GM12878 (cell line): ENCODE data around the gene TYROBP. TPM values are rescaled to one million over a fixed set of nuclear protein-coding genes. Genes with fewer than 3 reads are reported as not detected.
A peak's percentile ranks its signal among the peaks of the same experiment; 100 is the strongest.

Source experiments
- ASH2L ChIP-seq: fragments of 300-600, 200-600 bp; sonication (generic); IDR thresholded peaks from 2 replicates; pipeline ENCODE4 v1.6.1; 2017; ENCODE audit warnings: low read depth, mild to moderate bottlenecking, borderline replicate concordance
- CUX1 ChIP-seq: IDR thresholded peaks from 2 replicates; pipeline ENCODE4 v1.6.1; 2012; ENCODE audit warnings: improper control_type of control experiment, low read depth, low read length; ENCODE audit not compliant: insufficient replicate concordance
- E2F4 ChIP-seq: IDR thresholded peaks from 2 replicates; pipeline ENCODE4 v1.6.1; 2012; ENCODE audit warnings: low read depth, low read length, improper control_type of control experiment
- ETV6 ChIP-seq, 2 experiments: fragments of 450-650 bp in 1 of 2; IDR thresholded peaks in 1 of 2; conservative IDR thresholded peaks in 1 of 2; 2 replicates each; pipeline ENCODE4 v1.6.1; 2014; ENCODE audit warnings: antibody characterized with exemption in 1 of 2, borderline replicate concordance in 1 of 2, low read depth in 1 of 2, mild to moderate bottlenecking in 1 of 2, moderate library complexity in 1 of 2
- FOS ChIP-seq: IDR thresholded peaks from 3 replicates; pipeline ENCODE4 v1.6.1; 2011; ENCODE audit warnings: borderline replicate concordance; ENCODE audit not compliant: insufficient read length; ENCODE audit errors: extremely low read depth
- FOXK2 ChIP-seq: fragments of 450-650 bp; IDR thresholded peaks from 2 replicates; pipeline ENCODE4 v1.6.1; 2017; ENCODE audit warnings: mild to moderate bottlenecking, moderate library complexity
- HDAC2 ChIP-seq: fragments of 200-600 bp; sonication (generic); IDR thresholded peaks from 2 replicates; pipeline ENCODE4 v1.6.1; 2017
- IRF5 ChIP-seq: fragments of 450-650 bp; IDR thresholded peaks from 2 replicates; pipeline ENCODE4 v1.6.1; 2017; ENCODE audit warnings: borderline replicate concordance
- KLF5 ChIP-seq: fragments of 450-650 bp; IDR thresholded peaks from 2 replicates; pipeline ENCODE4 v1.6.1; 2014; ENCODE audit warnings: mild to moderate bottlenecking; ENCODE audit not compliant: partially characterized antibody
- MYC ChIP-seq: IDR thresholded peaks from 2 replicates; pipeline ENCODE4 v1.6.1; 2011; ENCODE audit warnings: mild to moderate bottlenecking, low read length, moderate library complexity, inconsistent platforms; ENCODE audit not compliant: insufficient read depth, insufficient replicate concordance, insufficient read length, severe bottlenecking
- NFYA ChIP-seq: IDR thresholded peaks from 2 replicates; pipeline ENCODE4 v1.6.1; 2011; ENCODE audit warnings: low read depth, mild to moderate bottlenecking, low read length, improper control_type of control experiment, borderline replicate concordance
- NFYB ChIP-seq: IDR thresholded peaks from 2 replicates; pipeline ENCODE4 v1.6.1; 2011; ENCODE audit warnings: low read depth, mild to moderate bottlenecking, low read length, improper control_type of control experiment, moderate library complexity; ENCODE audit not compliant: insufficient read depth
- NR2C1 ChIP-seq: fragments of 450-650 bp; IDR thresholded peaks from 2 replicates; pipeline ENCODE4 v1.6.1; 2017; ENCODE audit warnings: antibody characterized with exemption, mild to moderate bottlenecking, moderate library complexity
- RCOR1 ChIP-seq: conservative IDR thresholded peaks from 2 replicates; pipeline ENCODE4 v1.6.1; 2012; ENCODE audit warnings: low read depth, low read length, improper control_type of control experiment
- RUNX3 ChIP-seq: IDR thresholded peaks from 2 replicates; pipeline ENCODE4 v1.6.1; 2012; ENCODE audit warnings: low read length, inconsistent platforms
- SMAD1 ChIP-seq: fragments of 450-650 bp; IDR thresholded peaks from 2 replicates; pipeline ENCODE4 v1.6.1; 2018; ENCODE audit warnings: mild to moderate bottlenecking, low read depth; ENCODE audit not compliant: partially characterized antibody
- SREBF1 ChIP-seq: IDR thresholded peaks from 2 replicates; pipeline ENCODE4 v1.6.1; 2012; ENCODE audit warnings: mild to moderate bottlenecking, low read length
- ZNF274 ChIP-seq: IDR thresholded peaks from one replicate; pipeline ENCODE4 v1.8.0; 2011; ENCODE audit not compliant: insufficient read length, insufficient read depth
- polyA plus RNA-seq, 11 experiments: library from polyadenylated mRNA; depleted of rRNA in 4 of 11; unstranded in 6 of 11; stranded (reverse) in 5 of 11; fragments of >200 nt; fragmentation: Nextera tagmentation in 4 of 11; fragmentation: Illumina TruSeq in 1 of 11; extraction: Ambion mirVana in 4 of 11; extraction: Trizol in 1 of 11; gene quantifications; 1 replicate in 1 of 11; 2 replicates in 10 of 11; pipeline versions ENCODE4 v1.2.1 to v1.2.3, GENCODE V29; 2011 to 2016; ENCODE audit warnings: inconsistent platforms in 2 of 11, missing spikeins in 2 of 11, low read depth in 1 of 11
- total RNA-seq, 4 experiments: library from RNA; depleted of rRNA in 3 of 4; stranded (reverse); fragments of >200 nt in 3 of 4; fragmentation: Illumina TruSeq in 1 of 4; extraction: Trizol in 1 of 4; gene quantifications; 2 replicates each; pipeline versions ENCODE4 v1.2.1 to v1.2.3, GENCODE V29; 2013 to 2021
- TF ChIP-seq, protein P1 (sequence below): fragments of 450-650 bp; IDR thresholded peaks from 2 replicates; pipeline ENCODE4 v1.6.1; 2018; ENCODE audit warnings: borderline replicate concordance, mild to moderate bottlenecking; ENCODE audit not compliant: partially characterized antibody

TYROBP gene
- total and polyA plus RNA-seq, 10 of the 15 experiments (the other 5 are each of a cell fraction or from before 2014, with no cell fraction given): 0.33 to 2.4 (median 0.58) TPM; not detected in 2

DNA sequence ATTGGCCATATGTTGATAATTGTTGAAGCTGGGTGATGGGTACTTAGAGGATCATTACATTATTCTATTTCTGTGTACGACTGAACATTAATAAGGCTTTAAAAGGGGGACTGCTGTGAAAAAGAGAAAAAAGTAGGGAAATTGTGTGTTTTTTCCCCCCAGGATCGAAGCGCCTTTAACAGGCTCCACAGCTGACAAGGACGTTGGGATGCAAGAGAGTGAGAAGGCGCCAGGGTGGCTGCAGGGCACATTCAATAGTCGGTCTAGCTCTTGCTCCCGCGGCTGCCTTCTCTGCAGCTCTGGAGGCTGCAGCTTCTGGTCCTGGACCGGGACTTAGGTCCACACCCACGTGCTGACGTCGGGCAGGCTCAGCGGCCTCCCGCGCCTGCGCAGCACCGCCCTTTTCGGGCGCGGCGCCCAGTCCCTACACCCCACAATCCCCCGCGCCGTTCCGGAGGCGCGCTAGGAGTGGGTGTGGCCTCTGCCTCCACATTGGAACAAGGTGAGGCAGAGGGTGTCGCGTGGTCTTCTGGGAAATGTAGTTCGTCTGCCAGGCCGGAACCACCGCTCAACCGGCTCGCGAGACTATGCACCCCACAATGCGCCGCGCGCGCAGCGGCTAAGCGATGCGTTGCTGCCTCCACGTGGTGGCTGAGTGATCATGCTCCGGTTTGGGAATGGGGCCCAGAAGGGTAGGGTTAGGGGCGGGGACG, 23.2 kb upstream of the TYROBP start (continued):
- TF ChIP-seq SMAD1 (peak; percentile 41), RCOR1 (peak; percentile 95; the same call in 1 of the 2 replicates), HDAC2 (no peak), ETV6 (conservative IDR thresholded peaks at IDR 0.05 in 1 of 2, IDR thresholded peaks at IDR 0.05 in 1 of 2; ENCODE audit: borderline replicate concordance in 1 of 2, low read depth in 1 of 2) (no peak), NFYB (peak; percentile 41; the same call in 1 of the 2 replicates), ZNF274 (no peak), IRF5 (no peak), ASH2L (no peak), CUX1 (no peak), KLF5 (peak; percentile 63), MYC (peak; percentile 46), NR2C1 (peak; percentile 68; the same call in 1 of the 2 replicates), E2F4 (0 out of 2 replicates have a peak, but pooled peaks have one; percentile 59), FOS (no peak), NFYA (no peak), RUNX3 (peak; percentile 56), FOXK2 (peak; percentile 62; the same call in 1 of the 2 replicates), SREBF1 (peak; percentile 50)
- TF ChIP-seq, protein P1, sequence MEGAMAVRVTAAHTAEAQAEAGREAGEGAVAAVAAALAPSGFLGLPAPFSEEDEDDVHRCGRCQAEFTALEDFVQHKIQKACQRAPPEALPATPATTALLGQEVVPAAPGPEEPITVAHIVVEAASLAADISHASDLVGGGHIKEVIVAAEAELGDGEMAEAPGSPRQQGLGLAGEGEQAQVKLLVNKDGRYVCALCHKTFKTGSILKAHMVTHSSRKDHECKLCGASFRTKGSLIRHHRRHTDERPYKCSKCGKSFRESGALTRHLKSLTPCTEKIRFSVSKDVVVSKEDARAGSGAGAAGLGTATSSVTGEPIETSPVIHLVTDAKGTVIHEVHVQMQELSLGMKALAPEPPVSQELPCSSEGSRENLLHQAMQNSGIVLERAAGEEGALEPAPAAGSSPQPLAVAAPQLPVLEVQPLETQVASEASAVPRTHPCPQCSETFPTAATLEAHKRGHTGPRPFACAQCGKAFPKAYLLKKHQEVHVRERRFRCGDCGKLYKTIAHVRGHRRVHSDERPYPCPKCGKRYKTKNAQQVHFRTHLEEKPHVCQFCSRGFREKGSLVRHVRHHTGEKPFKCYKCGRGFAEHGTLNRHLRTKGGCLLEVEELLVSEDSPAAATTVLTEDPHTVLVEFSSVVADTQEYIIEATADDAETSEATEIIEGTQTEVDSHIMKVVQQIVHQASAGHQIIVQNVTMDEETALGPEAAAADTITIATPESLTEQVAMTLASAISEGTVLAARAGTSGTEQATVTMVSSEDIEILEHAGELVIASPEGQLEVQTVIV: no peak
